HG03025 (cell line): Measurements from ENCODE around the gene S100Z.
"Not testable (repeated sequence)": the region's sequence is repeated elsewhere in the genome, so short reads cannot be mapped to it uniquely, and the experiment has no call there.

ENCODE experiments used
- ATAC-seq: cut with Tn5 transposase; IDR thresholded peaks from one replicate; pipeline ENCODE4 v1.9.1; 2021; ENCODE audit warnings: mild to moderate bottlenecking, moderate library complexity; ENCODE audit not compliant: unreplicated experiment, low FRiP score

The S100Z gene

GRCh38 chr5:76822105-76822731 is 27.6 kb upstream of the S100Z start:
- ATAC-seq = not testable (repeated sequence)

- ATAC-seq = not testable (repeated sequence)
Measured at GRCh38 chr5:76826416-76826815, 23.4 kb upstream of the S100Z start.

GRCh38 chr5:76831110-76831452 is 18.7 kb upstream of the S100Z start:
- no peak for ATAC-seq

- ATAC-seq = no peak
Measured at GRCh38 chr5:76836181-76836580, 13.6 kb upstream of the S100Z start.

GRCh38 chr5:76836585-76836984 is 13.2 kb upstream of the S100Z start:
- ATAC-seq = no peak

- no peak for ATAC-seq
Measured at GRCh38 chr5:76838481-76839261, 11.1 kb upstream of the S100Z start.

- no peak for ATAC-seq
Measured at GRCh38 chr5:76841361-76841760, 8.5 kb upstream of the S100Z start.

- ATAC-seq = no peak
Measured at GRCh38 chr5:76845890-76846289, 3.9 kb upstream of the S100Z start.

GRCh38 chr5:76850543-76851145 is 830 bp downstream of the S100Z start:
- ATAC-seq = no peak

GRCh38 chr5:76851728-76852369 is 2.0 kb downstream of the S100Z start:
- no peak for ATAC-seq

GRCh38 chr5:76852772-76853171 is 3.0 kb downstream of the S100Z start:
- ATAC-seq = no peak

- not testable (repeated sequence) for ATAC-seq
Measured at GRCh38 chr5:76853741-76854140, 3.9 kb downstream of the S100Z start.

GRCh38 chr5:76854644-76855043 is 4.8 kb downstream of the S100Z start:
- ATAC-seq = no peak

GRCh38 chr5:76855501-76855900 is 5.7 kb downstream of the S100Z start:
- not testable (repeated sequence) for ATAC-seq

GRCh38 chr5:76855961-76856360 is 6.1 kb downstream of the S100Z start:
- no peak for ATAC-seq

GRCh38 chr5:76856800-76857199 is 7.0 kb downstream of the S100Z start:
- ATAC-seq = not testable (repeated sequence)

- no peak for ATAC-seq
Measured at GRCh38 chr5:76859591-76860247, 9.9 kb downstream of the S100Z start.

GRCh38 chr5:76861612-76862011 is 11.8 kb downstream of the S100Z start:
- no peak for ATAC-seq

GRCh38 chr5:76863001-76863400 is 13.2 kb downstream of the S100Z start:
- ATAC-seq = no peak

GRCh38 chr5:76866503-76866902 is 16.7 kb downstream of the S100Z start:
- no peak for ATAC-seq

- no peak for ATAC-seq
Measured at GRCh38 chr5:76867038-76867437, 17.2 kb downstream of the S100Z start.
